GOT3 (cell line): ENCODE data around the gene E2F7.
"Not testable (repeated sequence)": the region's sequence is repeated elsewhere in the genome, so short reads cannot be mapped to it uniquely, and the experiment has no call there.

Source experiments
- DNase-seq: peaks from one replicate; lab custom pipeline; 2025; ENCODE audit warnings: mixed read lengths; lab: John Stamatoyannopoulos, UW

Gene E2F7

DNA sequence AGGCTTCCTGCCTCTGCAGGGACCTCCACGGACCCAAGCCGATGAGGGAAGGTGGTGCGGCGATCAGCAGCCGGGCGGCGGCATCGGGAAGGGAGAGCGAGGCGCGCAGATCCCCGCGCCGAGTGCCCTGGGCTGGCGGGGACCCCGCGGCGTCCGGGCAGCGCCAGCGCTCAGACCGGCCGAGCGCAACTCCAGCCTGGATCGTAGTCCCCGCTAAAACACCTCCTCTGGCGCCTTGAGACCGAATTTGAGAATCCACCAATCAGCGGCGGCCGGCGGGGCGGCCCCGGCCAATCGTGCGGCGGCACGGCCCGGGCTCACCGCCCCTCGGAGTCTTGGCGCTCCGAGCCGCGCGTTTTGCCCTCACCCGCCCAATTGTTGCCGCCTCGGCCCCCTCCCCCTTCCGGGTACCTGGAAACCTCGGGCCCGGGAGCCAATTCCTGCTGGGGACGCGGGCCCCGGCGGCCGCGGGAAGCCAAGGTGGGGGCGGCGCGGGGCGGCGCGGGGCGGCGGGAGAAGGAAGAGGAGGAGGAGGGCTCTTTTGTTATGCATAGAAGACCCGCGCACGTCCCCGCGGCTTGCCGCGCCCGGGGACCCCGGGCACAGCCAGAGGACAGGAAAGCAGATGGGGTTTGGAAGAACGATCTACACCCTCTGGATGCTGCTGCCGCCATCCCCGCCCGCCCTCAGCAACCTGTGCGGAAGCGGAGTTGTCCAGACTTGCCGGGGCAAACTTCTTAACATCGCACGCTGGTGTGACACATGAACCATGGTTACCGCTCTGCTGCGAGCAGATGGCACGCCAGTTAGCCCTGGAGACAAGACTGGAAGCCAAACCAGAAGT, at the start of gene E2F7:
Gene E2F7, minus strand, starts transcription at position 209 of the 844 bp plus-strand sequence. CDS start 934 bp downstream, outside the sequence.
- peak; percentile 22 for DNase-seq

DNA sequence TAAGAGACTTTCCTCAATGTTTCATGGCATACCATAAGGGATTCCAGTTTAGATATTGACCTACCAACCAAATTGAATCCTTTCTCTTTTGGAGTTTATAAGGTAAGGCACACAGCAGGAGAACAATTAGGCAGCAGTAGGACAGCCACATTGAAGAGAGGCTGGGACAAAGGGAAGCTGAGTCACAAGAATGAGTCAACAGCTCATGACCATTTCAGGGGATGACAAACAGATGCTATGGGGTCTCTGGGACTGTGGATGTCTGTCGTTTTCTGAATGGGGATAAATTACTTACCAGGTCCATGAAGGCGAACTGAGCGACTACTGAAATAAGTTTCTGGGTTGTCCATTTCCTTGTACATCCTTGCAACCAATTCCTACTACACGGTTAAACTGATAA, 48.6 kb upstream of the E2F7 start:
- no peak for DNase-seq

DNA sequence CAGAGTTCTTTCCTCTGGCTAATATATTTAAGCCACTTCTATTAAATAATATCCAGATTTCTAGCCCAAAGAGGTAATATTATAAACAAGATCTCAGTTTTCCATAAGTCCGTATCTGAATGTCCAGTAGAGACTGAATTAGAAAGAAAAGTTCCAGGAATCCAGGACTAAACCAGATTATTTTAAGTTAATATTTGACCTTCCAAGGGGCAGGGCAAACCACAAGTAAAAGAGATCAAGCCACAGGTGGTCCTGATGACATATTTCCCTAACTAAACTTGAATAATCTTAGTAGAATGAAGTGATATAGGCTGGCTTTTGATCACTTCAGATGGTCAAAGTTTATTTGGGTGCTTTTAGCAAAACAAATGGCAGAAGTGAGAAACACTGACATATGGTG, 43.3 kb upstream of the E2F7 start:
- DNase-seq, result no peak

DNA sequence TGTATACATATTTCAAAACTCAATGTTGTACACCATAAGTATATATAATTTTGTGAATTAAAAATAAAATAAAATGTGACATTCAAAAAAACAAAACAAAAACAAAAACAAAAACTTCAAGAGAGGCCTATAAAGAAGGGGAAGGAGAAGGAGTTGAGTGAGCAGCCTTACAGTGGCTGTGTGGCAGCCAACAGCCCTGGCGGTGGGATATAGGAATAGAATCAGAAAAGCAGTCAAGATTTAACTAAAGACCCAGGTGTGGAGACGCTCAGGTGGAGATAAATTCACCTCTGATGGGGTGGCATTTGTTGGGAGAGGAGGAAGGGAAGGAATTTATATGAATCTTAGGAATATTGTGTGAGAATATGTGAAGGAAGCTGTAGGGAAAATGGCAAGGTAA, 41.8 kb upstream of the E2F7 start:
- DNase-seq, result no peak

GRCh38 chr12:77104792-77105191, 39.4 kb upstream of the E2F7 start:
- no peak for DNase-seq

- no peak for DNase-seq
These were observed 38.9 kb upstream of the E2F7 start for GRCh38 chr12:77104286-77104685.

- DNase-seq, result no peak
These were observed 37.3 kb upstream of the E2F7 start for GRCh38 chr12:77102691-77103090.

GRCh38 chr12:77102123-77102522, 36.8 kb upstream of the E2F7 start:
- no peak for DNase-seq

DNA sequence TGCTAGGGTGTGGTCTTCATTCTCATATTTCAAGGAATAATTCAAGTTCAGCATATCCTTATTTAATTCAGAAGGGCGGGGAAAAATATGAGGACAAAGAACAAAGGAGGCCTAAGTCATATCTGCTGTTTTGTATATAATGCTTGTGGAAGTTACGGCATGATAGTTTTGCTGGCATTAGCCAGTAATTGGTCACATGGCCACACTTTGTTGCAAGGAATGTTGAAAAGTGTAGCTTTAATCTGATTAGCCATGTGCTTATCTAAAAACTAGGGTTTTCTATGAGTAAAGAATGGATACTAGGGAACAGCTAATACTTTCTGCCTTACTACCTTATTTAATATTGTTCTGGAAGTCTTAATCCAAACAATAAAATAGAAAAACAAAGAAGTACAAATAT, 34.4 kb upstream of the E2F7 start:
- DNase-seq, result no peak

GRCh38 chr12:77097846-77098245, 32.5 kb upstream of the E2F7 start:
- no peak for DNase-seq

DNA sequence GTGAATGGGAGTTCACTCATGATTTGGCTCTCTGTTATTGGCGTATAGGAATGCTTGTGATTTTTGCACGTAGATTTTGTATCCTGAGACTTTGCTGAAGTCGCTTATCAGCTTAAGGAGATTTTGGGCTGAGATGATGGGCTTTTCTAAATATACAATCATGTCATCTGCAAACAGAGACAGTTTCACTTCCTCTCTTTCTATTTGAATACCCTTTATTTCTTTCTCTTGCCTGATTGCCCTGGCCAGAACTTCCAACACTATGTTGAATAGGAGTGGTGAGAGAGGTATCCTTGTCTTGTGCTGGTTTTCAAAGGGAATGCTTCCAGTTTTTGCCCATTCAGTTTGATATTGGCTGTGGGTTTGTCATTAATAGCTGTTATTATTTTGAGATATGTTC, 26.9 kb upstream of the E2F7 start:
- not testable (repeated sequence) for DNase-seq

DNA sequence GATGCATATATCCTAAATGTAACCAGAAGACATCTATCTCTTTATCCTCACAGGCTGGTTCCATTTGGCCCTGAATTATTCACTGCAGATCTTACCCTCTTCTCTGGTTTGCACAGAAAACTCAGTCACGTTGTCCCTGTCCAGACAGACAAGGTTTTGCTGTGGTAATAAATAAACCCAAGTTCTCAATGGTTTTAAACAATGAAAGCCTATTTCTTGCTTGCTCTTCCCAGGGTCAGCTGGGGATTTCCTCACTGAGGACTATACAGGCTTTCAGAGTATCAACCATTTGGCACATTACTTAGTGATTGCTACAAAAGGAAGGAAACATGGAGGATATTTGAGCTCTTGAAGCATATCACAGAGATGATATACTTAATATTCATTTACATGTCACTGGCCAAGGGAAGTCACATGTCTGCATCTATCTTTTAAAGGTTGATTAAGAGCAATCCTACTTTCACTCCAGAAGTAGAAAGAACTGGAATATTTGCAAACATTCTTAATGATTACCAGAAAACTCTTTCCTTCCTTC, 24.4 kb upstream of the E2F7 start:
- no peak for DNase-seq

GRCh38 chr12:77087427-77087826, 22.1 kb upstream of the E2F7 start:
- no peak for DNase-seq

DNA sequence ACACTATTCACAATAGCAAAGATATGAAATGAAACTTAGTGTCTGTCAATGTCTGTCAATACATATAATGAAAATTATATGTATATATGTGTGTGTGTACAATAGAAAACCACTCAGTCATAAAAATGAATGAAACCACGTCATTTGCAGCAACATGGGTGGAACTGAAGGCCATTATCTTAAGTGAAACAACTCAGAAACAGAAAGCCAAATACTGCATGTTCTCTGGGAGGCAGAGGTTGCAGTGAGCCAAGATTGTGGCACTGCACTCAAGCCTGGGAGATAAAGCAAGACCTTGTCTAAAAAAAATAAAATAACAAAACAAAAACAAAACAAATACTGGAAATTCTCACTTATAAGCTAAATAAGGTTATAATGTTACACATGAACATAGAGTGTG, 16.7 kb upstream of the E2F7 start:
- DNase-seq, result no peak

DNA sequence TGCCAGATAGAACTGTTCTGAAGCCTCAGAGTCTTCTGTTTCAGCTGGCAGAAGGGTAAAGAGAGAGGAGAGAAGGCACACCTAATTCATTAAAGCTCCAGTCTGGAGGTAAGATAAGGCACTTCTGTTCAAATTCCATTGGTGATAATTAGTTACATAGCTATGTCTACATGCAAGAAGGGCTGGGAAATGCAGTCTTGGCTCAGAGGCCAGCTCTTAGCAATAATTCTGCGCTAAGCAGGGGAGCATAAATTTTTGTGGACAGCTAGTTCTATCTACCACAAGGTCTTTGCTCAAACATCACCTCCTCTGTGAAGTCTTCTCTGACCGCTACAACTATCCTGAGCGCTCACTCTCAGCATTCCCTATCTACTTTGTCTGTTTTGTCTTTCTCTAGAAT, 14.3 kb upstream of the E2F7 start:
- no peak for DNase-seq

- DNase-seq, result no peak
These were observed 12.9 kb upstream of the E2F7 start for GRCh38 chr12:77078231-77078630.

GRCh38 chr12:77076886-77077285, 11.5 kb upstream of the E2F7 start:
- DNase-seq, result no peak

- not testable (repeated sequence) for DNase-seq
These were observed 8.5 kb upstream of the E2F7 start for GRCh38 chr12:77073894-77074293.

DNA sequence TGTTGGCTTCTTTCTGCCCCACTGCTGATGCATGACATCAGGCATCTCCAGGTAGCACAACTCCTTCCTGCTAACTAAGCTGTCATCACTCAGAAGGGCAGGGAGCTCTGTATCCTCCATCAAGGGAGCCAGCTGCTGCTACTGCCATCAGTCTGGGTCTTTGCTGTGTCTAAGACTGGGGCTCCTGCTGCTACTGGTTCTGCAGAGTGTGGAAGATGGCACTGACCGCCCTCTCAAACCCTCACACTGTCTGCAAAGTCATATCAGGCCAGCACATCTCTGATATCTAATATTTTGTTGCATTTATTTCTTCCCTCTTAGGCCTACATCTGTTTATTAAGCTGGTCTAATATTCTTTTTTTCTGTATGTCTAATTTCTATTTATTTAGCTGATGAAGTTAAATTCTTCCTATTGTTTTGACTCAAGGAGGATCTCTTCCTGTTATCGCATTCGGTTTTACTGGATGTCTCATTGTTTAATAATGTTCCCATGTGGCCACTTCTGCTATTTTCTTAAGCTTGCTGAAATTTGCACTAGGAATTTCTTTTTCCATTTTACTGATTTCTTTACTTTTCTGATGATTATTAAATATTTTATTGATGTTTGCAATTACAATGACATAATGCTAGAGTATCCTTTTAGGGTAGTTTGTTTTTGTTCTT, 7.6 kb upstream of the E2F7 start:
- no peak for DNase-seq

GRCh38 chr12:77070800-77071449, 5.6 kb upstream of the E2F7 start:
- no peak for DNase-seq

DNA sequence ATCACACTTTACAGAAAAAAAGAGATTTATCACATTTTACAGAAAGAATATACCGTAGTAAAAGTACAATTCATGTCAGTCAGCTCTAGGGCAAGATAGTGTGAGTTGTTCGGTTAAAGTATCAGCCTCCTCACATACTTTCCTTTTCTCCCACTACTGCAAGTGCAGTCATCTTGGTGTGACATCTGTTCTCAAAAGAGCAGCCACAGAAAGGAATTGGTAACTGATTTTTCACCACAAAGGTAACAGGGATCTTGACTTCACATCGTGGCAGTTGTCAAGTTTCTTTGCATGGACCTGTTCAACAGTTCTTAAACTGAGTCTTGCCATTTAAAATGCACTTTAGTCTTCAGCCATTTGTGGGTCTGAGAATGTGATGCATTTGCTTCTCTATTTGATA, 5.0 kb upstream of the E2F7 start:
- DNase-seq, result no peak

GRCh38 chr12:77064896-77065360, 441 bp downstream of the E2F7 start:
- no peak for DNase-seq
